SK-N-SH (cell line): ENCODE results near the gene EIF3B. TPM values are rescaled to one million over a fixed set of nuclear protein-coding genes. Genes with fewer than 3 reads are reported as not detected.
"Not testable (repeated sequence)": the region's sequence is repeated elsewhere in the genome, so short reads cannot be mapped to it uniquely, and the experiment has no call there.

ENCODE experiments used
- CTCF ChIA-PET: fragments of 300-600, 350-600 bp; formaldehyde crosslinking; extraction: SDS; loops from one replicate; lab custom pipeline; 2021; lab: Yijun Ruan, JAX
- POLR2A ChIA-PET: fragments of 350-600 bp; sonication (Branson Sonifier 250); formaldehyde crosslinking; extraction: SDS; loops from one replicate; lab custom pipeline; 2020; ENCODE audit warnings: antibody characterized with exemption, inconsistent platforms; lab: Yijun Ruan, JAX
- DNase-seq: peaks from one replicate; pipeline ENCODE4 v3.0.0; 2012
- H2AFZ ChIP-seq: fragments of 200-600 bp; sonication (generic); 2 replicates; pipeline ENCODE4 v1.8.1; 2016; ENCODE audit warnings: antibody characterized with exemption, mild to moderate bottlenecking, low read depth
- H3F3A ChIP-seq: fragments of 200-600 bp; sonication (generic); replicated peaks from 2 replicates; pipeline ENCODE3; 2016; ENCODE audit warnings: antibody characterized with exemption, mild to moderate bottlenecking; ENCODE audit not compliant: insufficient read depth
- H3K27ac ChIP-seq, 2 experiments: fragments of 200-500 bp in 1 of 2; fragments of 200-600 bp in 1 of 2; sonication (Bioruptor generic) in 1 of 2; sonication (generic), shearing (Covaris generic) in 1 of 2; 2 replicates each; pipeline versions ENCODE4 v1.5.1 to v1.6.1; 2014 to 2016; ENCODE audit warnings: low read depth in 2 of 2, inconsistent platforms in 1 of 2, low read length in 1 of 2, mild to moderate bottlenecking in 1 of 2, mixed read lengths in 1 of 2
- H3K27me3 ChIP-seq: fragments of 200-600 bp; sonication (generic), shearing (Covaris generic); 2 replicates; pipeline ENCODE4 v1.6.1; 2016; ENCODE audit warnings: mixed run types; ENCODE audit not compliant: insufficient read depth
- H3K36me3 ChIP-seq, 2 experiments: fragments of 200-500 bp in 1 of 2; fragments of 200-600 bp in 1 of 2; sonication (Bioruptor generic) in 1 of 2; sonication (generic) in 1 of 2; replicated peaks in 1 of 2; 2 replicates each; pipeline versions ENCODE3 to v1.5.1; 2014 to 2016; ENCODE audit warnings: low read length in 1 of 2, mild to moderate bottlenecking in 1 of 2; ENCODE audit not compliant: insufficient read depth in 2 of 2, control insufficient read depth in 1 of 2
- H3K4me1 ChIP-seq, 2 experiments: fragments of 200-500 bp in 1 of 2; fragments of 200-600 bp in 1 of 2; sonication (Bioruptor generic) in 1 of 2; sonication (generic), shearing (Covaris generic) in 1 of 2; 2 replicates each; pipeline versions ENCODE4 v1.5.1 to v1.6.1; 2014 to 2016; ENCODE audit warnings: low read depth in 1 of 2, low read length in 1 of 2, mixed run types in 1 of 2; ENCODE audit not compliant: insufficient read depth in 2 of 2, control insufficient read depth in 1 of 2
- H3K4me2 ChIP-seq: fragments of 200-600 bp; sonication (generic), shearing (Covaris generic); 2 replicates; pipeline ENCODE4 v1.6.1; 2017; ENCODE audit warnings: mixed run types
- H3K4me3 ChIP-seq, 2 experiments: fragments of 200-500 bp in 1 of 2; fragments of 200-600 bp in 1 of 2; sonication (Bioruptor generic) in 1 of 2; sonication (generic), shearing (Covaris generic) in 1 of 2; 2 replicates each; pipeline versions ENCODE4 v1.5.1 to v1.8.1; 2014 to 2016; ENCODE audit warnings: low read depth in 2 of 2, inconsistent platforms in 1 of 2, low read length in 1 of 2, mild to moderate bottlenecking in 1 of 2, mixed read lengths in 1 of 2, moderate library complexity in 1 of 2
- H3K79me2 ChIP-seq: fragments of 200-600 bp; sonication (generic); 2 replicates; pipeline ENCODE4 v1.8.1; 2017; ENCODE audit warnings: mild to moderate bottlenecking; ENCODE audit not compliant: insufficient read depth
- H3K9ac ChIP-seq: fragments of 200-600 bp; sonication (generic); 2 replicates; pipeline ENCODE4 v1.6.1; 2017; ENCODE audit warnings: mixed run types
- H3K9me2 ChIP-seq: fragments of 200-600 bp; sonication (generic); 2 replicates; pipeline ENCODE4 v1.6.1; 2017; ENCODE audit warnings: mixed run types
- H3K9me3 ChIP-seq: fragments of 200-600 bp; sonication (generic); 2 replicates; pipeline ENCODE4 v1.6.1; 2017; ENCODE audit warnings: mixed run types, mild to moderate bottlenecking, moderate library complexity
- H4K20me1 ChIP-seq: fragments of 200-600 bp; sonication (generic); 2 replicates; pipeline ENCODE4 v1.6.1; 2017; ENCODE audit warnings: mild to moderate bottlenecking, mixed run types; ENCODE audit not compliant: insufficient read depth
- EP300 ChIP-seq, 2 experiments: IDR thresholded peaks; 2 replicates each; pipeline versions ENCODE4 v1.4.0 to v1.6.1; 2012; ENCODE audit warnings: borderline replicate concordance in 1 of 2, low read depth in 1 of 2, low read length in 1 of 2
- EZH2phosphoT487 ChIP-seq: fragments of 200-600 bp; sonication (generic); IDR thresholded peaks from 2 replicates; pipeline ENCODE4 v1.6.1; 2017; ENCODE audit warnings: low read depth, mixed run types, mild to moderate bottlenecking, antibody characterized with exemption, moderate library complexity, borderline replicate concordance
- FOXJ3 ChIP-seq: sonication (generic); formaldehyde crosslinking; IDR thresholded peaks from 2 replicates; pipeline ENCODE4 v1.5.1; 2020; ENCODE audit warnings: mild to moderate bottlenecking, missing genetic modification reagents
- MEF2A ChIP-seq: IDR thresholded peaks from 2 replicates; pipeline ENCODE4 v1.4.0; 2012; ENCODE audit warnings: low read depth, borderline replicate concordance
- RAD21 ChIP-seq: IDR thresholded peaks from 2 replicates; pipeline ENCODE4 v1.6.1; 2012; ENCODE audit warnings: mild to moderate bottlenecking, low read length
- whole genome bisulfite sequencing: methylation state at CpG from one replicate; pipeline ENCODE4 v1.1.6; 2017; ENCODE audit warnings: low lambda C conversion rate; 5-methylcytosine and 5-hydroxymethylcytosine counted together
- polyA plus RNA-seq, 3 experiments: library from polyadenylated mRNA; depleted of rRNA; stranded (reverse); fragments of >200 nt; gene quantifications; 2 replicates each; pipeline ENCODE4 v1.2.3, GENCODE V29; 2012
- TF ChIP-seq, protein P1 (sequence below): IDR thresholded peaks from 2 replicates; pipeline ENCODE4 v1.4.0; 2012; ENCODE audit warnings: low read depth, borderline replicate concordance
- TF ChIP-seq, protein P2 (sequence below): IDR thresholded peaks from 2 replicates; pipeline ENCODE4 v1.4.0; 2012; ENCODE audit warnings: low read depth
- TF ChIP-seq, protein P3 (sequence below): fragments of 150-350 bp; IDR thresholded peaks from 2 replicates; pipeline ENCODE4 v1.6.1; 2016; ENCODE audit warnings: mild to moderate bottlenecking, low read depth, low read length

EIF3B gene
- polyA plus RNA-seq, 1 of the 3 experiments (the other 2 are of a cell fraction): 151 TPM

DNA sequence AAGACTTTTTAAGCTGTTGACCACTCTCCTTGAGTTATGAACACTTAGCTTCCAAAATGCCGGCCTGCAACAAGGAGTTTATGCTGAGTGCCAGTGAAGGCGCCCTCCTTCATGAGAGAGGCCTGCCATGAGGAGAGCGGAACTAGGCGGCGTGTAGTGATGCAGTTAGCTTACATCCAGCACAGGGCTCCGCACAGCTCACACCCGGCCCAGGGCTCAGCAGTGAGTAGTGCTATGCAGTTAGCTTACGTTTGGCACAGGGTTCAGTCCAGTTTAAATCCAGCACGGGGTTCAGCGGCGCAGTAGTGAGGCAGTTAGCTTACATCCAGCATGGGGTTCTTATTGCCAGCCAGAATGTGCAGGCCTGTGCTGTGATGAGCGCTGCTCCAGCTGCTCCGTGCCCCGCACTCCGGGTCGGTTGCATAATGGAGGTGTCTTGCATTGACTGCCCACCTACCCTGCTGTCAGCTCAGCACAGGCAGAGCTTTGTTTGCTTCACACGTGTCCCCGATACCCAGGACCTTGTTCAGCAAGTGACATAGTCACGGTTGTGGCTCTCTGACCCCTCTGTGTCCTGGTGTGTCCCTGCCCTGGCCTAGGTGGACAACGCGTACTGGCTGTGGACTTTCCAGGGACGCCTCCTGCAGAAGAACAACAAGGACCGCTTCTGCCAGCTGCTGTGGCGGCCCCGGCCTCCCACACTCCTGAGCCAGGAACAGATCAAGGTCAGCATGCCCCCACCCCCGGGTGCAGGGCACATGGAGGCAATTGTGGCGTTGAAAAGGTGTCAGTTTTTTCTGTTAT, 21.9 kb downstream of the EIF3B start:
- ChIA-PET POLR2A (interaction anchor here (0.6 kb wide), 1 partner anchor 862 kb away, joined by 3 read pairs; no protein-coding TSS in a partner anchor), CTCF (interaction anchor here (0.5 to 1.4 kb wide), 4 partner anchors 12 to 138 kb away, joined by 3 to 5 read pairs (median 3); no protein-coding TSS in a partner anchor)
- Histone ChIP-seq H3K4me2 (no peak overlapping the region), H3K36me3 (peaks cover 53 to 86% of the 10 kb centered on the region in 2 experiments), H3K4me3 (no peak overlapping the region), H2AFZ (no peak overlapping the region), H3K9me3 (no peaks in the 10 kb centered on the region), H3K9me2 (no peaks in the 10 kb centered on the region), H3K27me3 (no peaks in the 10 kb centered on the region), H3K79me2 (peaks cover 62% of the 10 kb centered on the region), H3K27ac (no peak overlapping the region), H4K20me1 (peaks cover 47% of the 10 kb centered on the region), H3K4me1 (no peaks in the 10 kb centered on the region), H3K9ac (no peak overlapping the region), H3F3A (peaks cover 13% of the 10 kb centered on the region)
- no peak for DNase-seq
- 96% methylated on average over 12 of the region's 27 CpGs for WGBS
- TF ChIP-seq, protein P1, sequence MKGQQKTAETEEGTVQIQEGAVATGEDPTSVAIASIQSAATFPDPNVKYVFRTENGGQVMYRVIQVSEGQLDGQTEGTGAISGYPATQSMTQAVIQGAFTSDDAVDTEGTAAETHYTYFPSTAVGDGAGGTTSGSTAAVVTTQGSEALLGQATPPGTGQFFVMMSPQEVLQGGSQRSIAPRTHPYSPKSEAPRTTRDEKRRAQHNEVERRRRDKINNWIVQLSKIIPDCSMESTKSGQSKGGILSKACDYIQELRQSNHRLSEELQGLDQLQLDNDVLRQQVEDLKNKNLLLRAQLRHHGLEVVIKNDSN: no peak
- no peak for TF ChIP-seq RAD21
- TF ChIP-seq EP300 (IDR thresholded peaks at IDR 0.05; ENCODE audit: borderline replicate concordance in 1 of 2, low read depth in 1 of 2, low read length in 1 of 2): no peak
- TF ChIP-seq, protein P2, sequence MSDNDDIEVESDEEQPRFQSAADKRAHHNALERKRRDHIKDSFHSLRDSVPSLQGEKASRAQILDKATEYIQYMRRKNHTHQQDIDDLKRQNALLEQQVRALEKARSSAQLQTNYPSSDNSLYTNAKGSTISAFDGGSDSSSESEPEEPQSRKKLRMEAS: no peak
- TF ChIP-seq EZH2phosphoT487: no peak
- TF ChIP-seq MEF2A: no peak
- no peak for TF ChIP-seq FOXJ3 (CRISPR knock-in tag)
- TF ChIP-seq, protein P3, sequence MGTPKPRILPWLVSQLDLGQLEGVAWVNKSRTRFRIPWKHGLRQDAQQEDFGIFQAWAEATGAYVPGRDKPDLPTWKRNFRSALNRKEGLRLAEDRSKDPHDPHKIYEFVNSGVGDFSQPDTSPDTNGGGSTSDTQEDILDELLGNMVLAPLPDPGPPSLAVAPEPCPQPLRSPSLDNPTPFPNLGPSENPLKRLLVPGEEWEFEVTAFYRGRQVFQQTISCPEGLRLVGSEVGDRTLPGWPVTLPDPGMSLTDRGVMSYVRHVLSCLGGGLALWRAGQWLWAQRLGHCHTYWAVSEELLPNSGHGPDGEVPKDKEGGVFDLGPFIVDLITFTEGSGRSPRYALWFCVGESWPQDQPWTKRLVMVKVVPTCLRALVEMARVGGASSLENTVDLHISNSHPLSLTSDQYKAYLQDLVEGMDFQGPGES: no peak

DNA sequence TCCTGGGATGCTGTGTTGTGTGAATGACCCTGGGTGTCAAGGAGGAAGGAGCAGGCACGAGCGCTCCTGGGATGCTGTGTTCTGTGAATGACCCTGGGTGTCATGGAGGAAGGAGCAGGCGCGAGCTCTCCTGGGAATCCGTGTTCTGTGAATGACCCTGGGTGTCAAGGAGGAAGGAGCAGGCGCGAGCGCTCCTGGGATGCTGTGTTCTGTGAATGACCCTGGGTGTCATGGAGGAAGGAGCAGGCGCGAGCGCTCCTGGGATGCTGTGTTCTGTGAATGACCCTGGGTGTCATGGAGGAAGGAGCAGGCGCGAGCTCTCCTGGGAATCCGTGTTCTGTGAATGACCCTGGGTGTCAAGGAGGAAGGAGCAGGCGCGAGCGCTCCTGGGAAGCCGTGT, 22.9 kb downstream of the EIF3B start:
- H3K9me3 ChIP-seq, H3K27me3 ChIP-seq, H2AFZ ChIP-seq, H3K4me3 ChIP-seq, H3K4me1 ChIP-seq, DNase-seq, H3K9me2 ChIP-seq, H3K27ac ChIP-seq, H3K9ac ChIP-seq, POLR2A ChIA-PET, H3K4me2 ChIP-seq: not testable (repeated sequence)
- Histone ChIP-seq H4K20me1 (peaks cover 47% of the 10 kb centered on the region), H3K36me3 (peaks cover 48 to 85% of the 10 kb centered on the region in 2 experiments), H3K79me2 (peaks cover 52% of the 10 kb centered on the region), H3F3A (peaks cover 17% of the 10 kb centered on the region)
- CTCF ChIA-PET: interaction anchor here (0.5 to 1.4 kb wide), 2 partner anchors 29 to 91 kb away, joined by 3 to 5 read pairs; no protein-coding TSS in a partner anchor
- 94% methylated on average over 17 of the region's 18 CpGs for WGBS

DNA sequence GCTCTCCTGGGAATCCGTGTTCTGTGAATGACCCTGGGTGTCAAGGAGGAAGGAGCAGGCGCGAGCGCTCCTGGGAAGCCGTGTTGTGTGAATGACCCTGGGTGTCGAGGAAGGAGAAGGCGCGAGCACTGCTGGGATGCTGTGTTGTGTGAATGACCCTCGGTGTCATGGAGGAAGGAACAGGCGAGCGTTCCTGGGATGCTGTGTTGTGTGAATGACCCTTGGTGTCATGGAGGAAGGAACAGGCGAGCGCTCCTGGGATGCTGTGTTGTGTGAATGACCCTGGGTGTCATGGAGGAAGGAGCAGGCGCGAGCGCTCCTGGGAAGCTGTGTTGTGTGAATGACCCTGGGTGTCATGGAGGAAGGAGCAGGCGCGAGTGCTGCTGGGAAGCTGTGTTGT, 23.5 kb downstream of the EIF3B start:
- H3K27ac ChIP-seq, H3K9ac ChIP-seq, CTCF ChIA-PET, H3K4me1 ChIP-seq, H3K9me3 ChIP-seq, H3K4me2 ChIP-seq, H3K9me2 ChIP-seq, POLR2A ChIA-PET, H2AFZ ChIP-seq, H3K27me3 ChIP-seq, H3K4me3 ChIP-seq, DNase-seq: not testable (repeated sequence)
- Histone ChIP-seq H4K20me1 (peaks cover 47% of the 10 kb centered on the region), H3K79me2 (peaks cover 46% of the 10 kb centered on the region), H3F3A (peaks cover 19% of the 10 kb centered on the region), H3K36me3 (peaks cover 41 to 78% of the 10 kb centered on the region in 2 experiments)
- WGBS: 95% methylated on average over 17 of the region's 18 CpGs
